Measurements from ENCODE around the gene RPL37A.

The RPL37A gene

DNA sequence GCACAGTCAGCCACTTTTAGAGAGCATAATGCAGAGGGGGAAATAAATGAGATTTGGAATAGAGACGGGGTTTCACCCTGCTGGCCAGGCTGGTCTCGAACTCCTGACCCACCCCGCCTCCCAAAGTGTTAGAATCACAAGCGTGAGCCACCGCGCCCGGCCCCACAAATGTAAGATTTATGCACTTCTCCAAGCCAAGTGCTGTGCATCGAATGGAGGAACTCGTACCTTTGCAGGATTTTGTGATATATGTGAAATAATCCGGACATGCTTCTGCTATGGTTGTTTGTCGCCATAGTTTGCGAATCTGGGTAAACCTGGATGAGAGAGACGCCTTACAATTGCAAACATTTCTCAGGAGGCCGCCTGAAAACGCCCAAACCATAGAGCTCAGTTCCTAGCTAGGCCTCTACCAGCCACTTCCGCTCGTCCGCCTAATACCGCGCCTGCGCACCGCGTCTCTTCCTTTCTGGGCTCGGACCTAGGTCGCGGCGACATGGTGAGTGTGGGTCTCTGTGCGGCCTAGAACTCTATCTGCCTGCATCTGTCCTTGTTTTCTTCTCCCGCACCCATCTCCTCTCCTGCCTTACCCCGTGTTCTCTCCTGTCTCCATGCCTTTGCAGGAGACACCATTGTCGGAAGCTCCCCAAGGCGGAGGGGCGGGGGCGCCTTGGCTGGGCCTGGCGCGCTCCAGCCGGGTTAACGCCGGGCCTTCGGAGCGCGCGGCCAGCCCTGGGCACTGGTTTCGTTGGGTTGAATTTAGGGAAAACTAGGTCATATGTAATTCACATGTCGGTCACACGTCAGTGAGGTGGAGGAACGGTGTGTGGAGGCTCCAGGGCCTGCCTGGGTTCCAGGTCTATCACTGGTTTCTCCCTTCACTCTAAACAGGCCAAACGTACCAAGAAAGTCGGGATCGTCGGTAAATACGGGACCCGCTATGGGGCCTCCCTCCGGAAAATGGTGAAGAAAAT, at the start of gene RPL37A:
RPL37A (plus strand) TSS at position 466 of the 974 bp plus-strand sequence; CDS start at position 497, 31 bp downstream.
- peak; percentile 6 for DNase-seq

DNA sequence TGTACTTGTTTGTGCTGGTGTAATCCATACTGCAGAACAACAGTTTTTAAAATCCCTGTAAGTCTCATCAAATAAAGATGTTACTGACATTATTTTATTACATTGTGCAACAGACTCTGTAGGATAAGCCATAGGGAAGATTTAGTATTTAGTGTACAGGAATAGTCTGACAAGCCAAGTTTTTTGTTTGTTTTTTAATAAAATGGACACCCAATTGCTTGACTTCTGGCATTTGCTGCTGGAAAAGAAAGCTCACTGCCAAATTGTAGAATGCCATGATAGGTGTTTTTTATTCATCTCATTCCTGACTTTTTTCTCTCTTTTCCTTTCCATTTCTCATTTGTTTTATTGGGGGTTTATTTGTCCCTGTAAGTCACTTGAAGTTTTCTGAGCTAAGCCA, 48.3 kb upstream of the RPL37A start:
- no peak for DNase-seq

DNA sequence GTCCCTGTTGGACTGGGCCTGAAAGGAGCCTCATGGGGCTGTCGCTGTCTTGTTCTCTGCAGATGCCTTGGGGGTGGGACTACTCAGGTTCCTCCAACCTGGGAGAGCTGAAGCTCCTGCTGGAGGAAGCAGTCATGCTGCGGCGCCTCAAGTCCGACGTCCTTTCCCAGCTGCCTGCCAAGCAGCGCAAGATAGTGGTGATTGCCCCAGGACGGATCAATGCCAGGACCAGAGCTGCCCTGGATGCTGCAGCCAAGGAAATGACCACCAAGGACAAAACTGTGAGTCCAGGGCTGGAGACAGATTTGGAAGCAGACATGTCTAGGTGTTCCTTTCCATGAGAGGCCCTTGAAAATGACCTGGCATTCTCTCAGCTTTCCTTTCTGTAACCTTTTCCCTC, 47.9 kb upstream of the RPL37A start:
- DNase-seq: no peak

DNA sequence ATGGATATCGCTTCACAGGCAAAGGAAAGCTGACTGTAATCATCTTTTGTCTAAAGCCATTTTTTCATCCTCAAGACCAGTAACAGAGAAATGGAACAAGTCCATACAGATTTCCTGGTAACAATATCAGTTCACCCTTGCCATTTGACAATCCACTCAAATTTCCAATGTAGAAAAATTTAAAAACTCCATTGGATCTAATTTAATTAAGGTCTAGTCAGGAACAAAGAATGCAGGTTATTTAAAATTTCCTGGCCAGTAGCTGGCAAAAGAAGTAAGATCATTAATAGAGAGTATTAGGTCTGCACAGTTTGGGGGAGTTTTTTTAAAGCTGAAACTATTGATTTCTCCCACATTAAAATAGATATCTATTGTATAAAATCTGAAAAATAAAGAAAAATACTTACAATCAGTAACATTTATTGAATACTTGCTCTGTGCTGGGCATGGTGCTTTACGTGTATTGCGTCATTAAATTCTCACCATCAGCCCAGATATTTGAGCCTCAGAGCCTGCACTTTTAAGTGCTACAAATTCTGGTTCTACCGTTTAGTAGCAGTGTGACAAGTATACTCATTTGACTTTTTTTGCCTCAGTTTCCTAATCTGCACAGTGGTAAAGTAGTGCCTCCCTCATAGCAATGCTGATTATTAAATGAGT, 44.6 kb upstream of the RPL37A start:
- DNase-seq: no peak

DNA sequence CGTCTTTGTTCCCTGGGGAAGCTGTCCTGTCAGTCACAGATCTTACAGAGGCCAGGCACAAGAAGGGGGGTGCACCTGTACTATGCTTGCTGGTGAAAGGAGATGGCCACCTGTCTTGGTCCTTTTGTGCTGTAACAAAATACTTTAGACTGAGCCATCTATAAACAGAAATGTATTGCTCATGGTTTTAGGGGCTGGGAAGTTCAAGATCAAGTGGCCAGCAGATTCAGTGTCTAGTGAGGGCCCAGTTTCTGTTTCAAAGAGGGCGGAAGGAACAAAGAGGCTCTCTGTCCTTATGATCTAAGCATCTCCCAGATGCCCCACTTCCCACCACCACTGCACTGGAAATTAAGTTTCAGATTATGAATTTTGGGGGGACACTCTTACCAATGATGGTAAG, 35.5 kb upstream of the RPL37A start:
- no peak for DNase-seq

DNA sequence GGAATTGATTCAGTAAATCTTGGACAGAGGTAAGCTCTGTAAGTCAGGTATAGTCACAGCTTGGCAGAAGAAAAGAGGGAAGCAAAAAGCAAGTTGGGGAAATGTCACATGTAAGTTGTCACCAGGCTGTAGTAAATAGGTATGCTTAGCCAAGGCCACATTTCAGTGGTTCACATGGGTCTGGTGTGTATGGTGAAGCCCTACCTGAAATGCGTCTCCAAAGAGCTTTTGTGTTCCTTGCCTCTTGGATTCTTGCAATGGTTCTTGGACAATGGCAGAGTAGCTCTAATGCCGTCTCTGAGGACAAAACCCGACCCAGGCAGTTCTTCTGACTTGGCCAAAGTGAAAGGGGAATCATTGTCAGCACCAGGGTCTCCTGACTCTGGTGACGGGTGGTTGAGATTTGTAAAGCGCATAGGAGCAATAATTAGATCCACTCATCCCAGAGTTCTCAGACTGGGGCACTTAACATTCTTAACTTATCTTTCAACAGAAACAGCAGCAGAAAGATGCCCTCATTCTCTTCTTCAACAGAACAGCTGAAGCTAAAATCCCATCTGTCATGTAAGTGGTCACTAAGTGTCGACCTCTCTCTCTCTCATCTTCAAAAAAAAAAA, 34.4 kb upstream of the RPL37A start:
- no peak for DNase-seq

DNA sequence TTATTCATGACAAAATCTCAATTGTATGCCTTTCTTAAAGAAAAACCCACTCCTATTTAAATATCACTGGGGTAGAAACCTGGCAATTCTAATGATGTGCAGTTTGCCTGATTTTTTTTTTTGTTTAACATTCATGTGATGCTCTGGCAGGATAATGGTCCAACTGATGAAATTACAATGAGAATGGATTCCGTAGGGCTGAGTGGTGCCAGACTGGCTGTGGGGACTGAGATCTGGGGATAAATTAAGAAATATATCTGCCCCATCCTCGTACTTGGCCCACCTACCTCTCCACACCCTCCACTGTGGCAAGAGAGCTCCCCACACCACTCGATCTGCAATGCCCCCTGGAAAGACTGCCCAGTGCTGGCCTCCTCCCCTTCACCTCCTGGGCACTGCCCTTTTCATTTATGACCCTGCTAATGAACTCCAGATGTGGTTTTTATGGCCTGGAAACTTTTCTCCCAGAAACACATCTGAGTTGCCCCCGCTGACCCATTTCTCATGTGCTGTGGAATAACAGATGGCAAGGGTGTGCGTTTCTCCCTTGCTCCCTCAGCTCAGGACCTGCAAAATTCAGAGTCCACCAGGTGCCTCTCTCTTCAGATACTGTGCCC, 33.0 kb upstream of the RPL37A start:
- DNase-seq: no peak

DNA sequence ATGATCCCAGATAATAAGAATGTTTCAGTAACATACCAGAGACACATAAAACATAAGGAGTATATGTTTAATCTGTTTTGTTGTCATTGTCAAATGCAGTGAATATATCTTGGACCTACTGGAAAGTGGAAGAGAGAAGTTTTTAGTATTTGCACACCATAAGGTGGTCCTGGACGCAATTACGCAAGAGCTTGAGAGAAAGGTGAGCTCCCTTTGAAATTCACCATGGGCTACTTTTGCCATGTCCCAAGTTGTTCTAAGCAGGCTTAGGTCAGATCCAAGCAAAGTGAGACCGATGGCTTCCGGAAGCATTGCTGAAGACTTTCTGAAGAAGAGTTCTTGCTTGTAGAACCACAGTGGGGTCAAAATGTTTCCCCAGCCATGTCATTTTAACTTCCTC, 30.8 kb upstream of the RPL37A start:
- DNase-seq: no peak

DNA sequence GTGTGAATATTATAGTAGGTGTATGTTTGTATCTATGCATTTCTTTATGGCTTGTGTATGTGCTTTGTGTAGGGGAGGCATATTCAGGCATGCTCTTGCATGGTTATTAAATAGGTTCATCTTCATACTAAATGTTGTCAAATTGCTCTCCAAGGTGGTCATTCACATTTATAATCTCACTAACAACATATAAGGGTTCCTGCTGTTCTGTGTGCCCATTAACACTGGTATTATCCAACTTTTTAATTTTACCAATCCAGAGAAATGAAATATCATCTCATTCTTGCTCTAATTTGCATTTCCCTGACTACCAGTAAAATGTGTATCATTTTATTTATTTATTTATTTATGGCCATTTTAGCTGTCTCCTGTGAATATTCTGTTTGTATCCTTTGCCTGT, 29.0 kb upstream of the RPL37A start:
- no peak for DNase-seq

DNA sequence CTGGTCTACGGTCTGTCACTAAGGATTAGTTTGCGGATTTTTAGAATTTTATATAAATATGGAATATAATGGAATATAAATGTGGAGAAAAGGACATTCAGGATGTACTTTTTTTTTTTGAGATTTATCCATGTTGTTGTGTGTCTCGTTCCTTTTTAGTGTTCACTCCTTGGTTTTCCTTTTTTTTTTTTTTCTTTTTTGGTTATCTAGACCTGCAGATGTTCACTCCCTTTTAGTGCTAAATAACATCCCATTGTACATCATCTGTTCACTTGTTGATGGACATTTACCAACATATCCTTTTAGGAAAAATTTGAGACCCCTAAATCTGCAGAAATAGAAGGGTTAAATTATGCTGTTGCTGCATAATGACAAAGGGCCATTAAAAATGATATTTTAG, 25.5 kb upstream of the RPL37A start:
- DNase-seq: no peak

DNA sequence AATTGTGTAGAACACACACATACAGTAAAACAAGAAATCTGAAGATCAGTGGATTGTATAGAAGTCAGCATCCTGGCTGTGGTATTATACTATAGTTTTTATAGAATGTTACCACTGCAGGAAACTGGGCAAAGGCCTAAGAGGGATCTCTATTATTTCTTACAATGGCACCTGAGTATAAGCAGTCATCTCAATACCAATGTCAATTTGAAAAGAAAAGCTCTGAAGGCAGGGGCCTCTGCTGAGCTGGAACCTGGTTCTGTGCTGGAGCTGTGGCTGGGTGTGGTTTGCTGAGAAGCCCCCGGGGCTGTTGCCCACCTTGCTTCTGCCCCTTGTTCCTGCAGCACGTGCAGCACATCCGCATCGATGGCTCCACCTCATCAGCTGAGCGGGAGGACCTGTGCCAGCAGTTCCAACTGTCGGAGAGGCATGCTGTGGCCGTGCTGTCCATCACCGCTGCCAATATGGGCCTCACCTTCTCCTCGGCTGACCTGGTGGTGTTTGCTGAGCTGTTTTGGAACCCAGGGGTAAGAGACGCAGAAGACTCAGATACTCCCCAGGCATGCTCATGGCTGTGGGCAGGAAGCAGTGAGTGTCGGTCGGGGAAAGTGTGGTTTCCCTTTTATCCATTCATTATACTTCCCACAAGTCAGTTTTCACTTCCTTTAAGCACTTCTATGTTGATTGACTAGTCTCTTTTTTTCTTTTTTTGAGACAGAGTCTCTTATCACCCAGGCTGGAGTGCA, 23.5 kb upstream of the RPL37A start:
- DNase-seq: no peak

DNA sequence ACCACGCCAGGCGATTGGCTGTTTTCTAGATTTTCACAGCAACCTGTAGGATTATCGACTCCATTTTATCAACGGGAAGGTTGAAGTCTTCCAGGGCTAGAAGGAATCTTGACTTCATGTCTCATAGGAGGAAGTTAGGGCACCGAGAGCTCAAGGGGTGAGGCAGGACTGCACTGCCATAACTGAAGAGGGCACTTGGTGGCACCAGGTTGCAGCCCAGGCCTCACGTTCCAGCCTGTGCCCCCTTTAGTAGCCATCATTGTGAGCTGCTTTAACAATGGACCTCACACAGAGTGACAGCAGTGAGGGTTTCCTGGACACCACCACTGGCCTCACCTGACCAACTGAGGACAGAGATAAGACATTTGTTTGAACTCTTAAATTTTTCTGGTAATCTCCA, 22.9 kb upstream of the RPL37A start:
- no peak for DNase-seq

DNA sequence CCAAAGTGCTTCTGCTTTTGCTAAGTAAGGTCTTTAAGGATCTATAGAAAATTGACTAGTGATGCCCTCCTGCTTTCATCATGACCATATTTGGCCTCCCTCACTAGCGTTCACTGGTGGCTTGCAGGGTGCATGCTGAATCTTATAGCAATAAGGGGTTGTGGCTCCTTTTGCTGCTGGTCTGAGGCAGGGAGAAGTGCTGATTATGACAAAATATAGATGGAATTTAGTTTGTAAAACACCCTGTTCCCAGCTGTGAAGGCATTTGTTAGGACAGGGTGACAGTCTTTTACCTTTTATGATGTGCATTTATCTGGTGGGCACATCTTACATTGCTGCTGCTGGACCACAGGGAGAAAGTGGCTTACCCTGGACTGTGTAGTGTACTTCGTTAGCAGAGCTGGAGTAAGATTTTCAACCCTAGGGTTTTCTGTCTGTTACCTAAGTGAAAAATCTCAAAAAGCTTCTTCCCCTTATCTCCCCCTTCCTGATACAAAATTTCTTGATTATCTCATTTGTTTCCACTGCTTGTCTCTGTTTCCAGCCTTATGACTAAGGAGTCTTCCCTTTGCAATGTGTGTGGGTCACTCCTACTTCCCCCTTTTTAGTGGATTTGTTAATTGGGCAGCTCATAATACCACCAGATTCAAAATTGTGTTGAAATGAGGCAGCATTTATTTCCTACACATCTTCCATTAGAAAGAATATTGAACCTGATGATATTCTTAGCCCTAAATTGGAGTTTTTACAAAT, 21.2 kb upstream of the RPL37A start:
- DNase-seq: no peak

DNA sequence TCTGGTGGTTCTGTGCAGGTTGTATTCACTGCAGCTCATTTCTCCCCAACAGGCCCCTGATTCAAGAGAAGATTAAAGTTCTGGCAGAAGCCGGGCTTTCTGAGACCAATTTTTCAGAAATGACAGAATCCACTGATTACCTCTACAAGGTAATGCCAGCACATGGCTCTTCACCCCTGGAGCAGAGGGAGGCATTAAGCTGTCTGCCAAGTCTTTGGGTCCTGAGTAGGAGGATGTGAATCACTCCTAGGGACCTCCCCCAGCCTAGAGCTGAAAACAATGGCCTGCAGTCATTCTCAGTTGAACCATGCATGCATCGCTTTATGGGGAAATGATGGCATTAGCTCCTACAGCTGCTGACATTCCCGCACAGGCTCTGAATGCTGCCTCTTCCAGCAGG, 20.5 kb upstream of the RPL37A start:
- no peak for DNase-seq

DNA sequence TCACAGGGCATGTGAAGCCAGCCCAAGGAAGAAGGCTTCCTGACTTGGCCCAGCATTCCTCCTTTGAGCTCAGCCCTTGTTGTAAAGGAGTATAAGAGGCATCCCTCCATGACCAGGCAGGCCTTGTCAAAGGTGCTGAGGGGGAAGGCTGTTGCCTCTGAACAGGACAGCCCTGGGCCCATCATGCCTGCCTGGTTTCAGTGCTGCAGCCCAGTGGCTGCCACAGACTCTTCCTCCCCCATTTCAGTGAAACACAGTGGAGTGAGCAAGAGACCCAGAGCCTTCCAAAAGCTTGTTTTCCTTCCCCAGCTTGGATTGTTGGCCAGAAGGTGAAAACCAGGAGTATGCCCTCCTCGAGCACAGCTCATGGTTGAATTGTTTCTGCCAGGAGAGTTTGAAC, 19.9 kb upstream of the RPL37A start:
- DNase-seq: no peak

DNA sequence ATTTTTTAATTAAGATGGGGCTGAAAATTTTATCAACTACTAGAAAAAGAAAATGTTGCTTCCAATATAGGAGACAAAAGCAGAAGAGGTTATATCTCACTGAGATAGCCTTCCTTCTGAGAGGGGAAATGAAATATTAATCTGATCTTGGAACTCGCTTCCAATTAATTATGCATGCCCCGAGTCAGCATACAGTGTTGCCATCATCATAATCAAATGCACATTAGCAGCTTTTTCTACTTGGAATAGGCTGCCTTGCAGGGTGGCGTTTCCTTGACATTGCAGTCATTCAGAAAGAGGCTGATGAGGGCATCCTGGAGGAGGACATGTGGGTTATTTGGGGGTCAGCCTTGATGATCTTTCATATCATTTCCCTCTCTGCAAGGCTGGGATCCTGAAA, 18.4 kb upstream of the RPL37A start:
- no peak for DNase-seq

DNA sequence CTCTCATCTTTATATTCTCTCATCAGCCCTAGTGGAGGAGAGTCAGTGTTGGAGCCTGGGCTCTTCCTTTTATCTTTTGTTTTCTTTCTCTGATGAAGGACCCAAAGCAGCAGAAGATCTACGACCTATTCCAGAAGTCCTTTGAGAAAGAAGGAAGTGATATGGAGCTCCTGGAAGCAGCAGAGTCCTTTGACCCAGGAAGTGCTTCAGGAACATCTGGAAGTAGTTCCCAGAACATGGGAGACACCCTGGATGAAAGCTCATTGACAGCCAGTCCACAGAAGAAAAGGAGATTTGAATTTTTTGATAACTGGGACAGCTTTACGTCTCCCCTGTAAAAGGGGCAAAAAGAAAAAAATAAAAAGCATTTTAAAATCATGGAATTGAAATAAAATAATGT, 16.0 kb upstream of the RPL37A start:
- no peak for DNase-seq

DNA sequence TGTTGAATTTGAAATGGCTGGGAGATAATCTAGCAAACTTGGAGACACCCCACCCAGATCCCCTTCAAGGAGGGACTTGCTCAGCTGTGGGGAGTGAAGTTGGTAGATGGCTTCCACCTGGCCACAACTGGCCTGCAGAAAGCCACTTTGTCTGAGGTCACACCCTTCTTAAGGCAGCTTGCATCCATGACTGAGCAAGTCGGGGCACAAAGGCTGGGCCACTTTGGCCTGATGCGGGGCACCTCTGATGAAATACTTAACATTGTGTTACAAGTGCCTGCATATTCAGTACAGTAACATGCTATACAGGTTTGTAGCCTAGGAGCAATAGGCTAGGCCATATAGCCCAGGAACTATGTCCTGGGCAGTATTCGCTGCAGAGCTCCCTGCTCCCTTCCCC, 13.4 kb upstream of the RPL37A start:
- DNase-seq: no peak

DNA sequence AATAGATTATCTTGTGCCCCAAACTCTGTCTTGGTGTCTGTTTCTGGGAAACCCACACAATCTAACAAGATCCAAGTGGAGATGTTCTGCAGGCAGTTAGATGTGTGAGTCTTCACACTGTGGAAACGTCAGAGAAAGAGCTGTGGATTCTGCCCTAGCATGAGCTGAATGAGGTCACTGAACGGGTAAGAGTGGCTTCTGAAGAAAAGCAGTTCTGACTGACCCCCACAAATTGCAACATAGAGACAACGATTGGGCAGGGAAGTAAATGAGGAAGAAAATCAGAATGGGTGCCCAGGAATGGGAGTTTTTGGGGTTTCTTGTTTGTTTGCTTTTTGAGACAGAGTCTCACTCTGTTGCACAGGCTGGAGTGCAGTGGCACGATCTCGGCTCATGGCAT, 12.9 kb upstream of the RPL37A start:
- DNase-seq: no peak

DNA sequence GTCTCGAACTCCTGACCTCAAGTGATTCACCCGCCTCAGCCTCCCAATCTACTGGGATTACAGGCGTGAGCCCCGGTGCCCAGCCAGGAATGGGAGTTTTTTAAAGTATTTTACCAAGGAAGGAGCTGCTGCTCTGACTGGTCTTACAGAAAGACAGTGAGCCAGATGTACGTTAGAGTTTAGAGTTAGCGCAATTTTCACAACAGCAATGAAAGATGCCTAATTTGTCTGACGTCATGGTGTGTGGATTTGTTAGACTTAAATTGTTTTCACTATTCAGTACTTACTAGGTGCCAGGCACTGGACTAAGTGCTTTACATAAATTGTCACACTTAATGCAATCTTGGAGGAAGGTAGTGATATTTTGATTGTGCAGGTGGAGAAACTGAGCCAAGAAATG, 12.4 kb upstream of the RPL37A start:
- DNase-seq: no peak

DNA sequence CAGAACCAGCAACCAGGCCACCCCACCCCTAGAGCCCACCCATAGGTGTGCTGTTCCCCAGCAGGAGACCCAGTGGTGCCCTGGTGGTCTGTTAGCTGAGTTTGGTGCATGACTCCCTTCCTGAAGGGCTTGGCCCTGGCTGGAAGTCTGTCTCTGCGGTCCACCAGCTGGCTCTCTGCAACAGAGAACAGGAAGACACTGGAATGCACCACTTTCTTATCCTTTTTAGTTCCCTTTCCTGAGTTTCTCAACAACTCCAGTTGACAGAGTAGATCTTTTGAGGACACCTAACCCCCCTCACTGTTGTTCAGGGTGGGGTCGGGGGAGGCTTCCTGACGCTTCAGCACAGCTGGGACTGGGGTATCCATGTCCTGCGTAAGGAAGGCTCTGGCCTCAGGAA, 11.9 kb upstream of the RPL37A start:
- DNase-seq: no peak

DNA sequence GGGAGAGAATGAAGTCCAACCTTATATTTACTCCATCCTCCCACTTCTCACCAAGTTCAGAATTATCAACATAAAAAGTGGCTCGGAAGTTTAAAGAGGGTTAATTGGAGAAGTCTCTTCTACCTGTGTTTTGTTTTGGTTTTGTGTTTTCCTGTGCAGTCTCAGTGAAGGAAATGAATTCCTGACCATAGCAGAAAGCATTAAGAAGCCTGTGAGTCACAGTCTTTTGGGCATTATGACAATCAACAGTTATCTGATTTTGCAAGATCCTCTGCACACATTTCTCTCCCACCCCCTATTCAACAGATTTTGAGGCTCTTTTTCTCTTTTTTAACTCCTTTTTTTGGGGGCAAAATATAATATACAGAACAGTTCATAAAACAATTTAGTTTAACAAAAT, 8.6 kb upstream of the RPL37A start:
- DNase-seq: no peak

Measured in cortex of kidney (tissue), 1 donor.